ENCODE measurements around the gene TMPRSS11D. TPM values are rescaled to one million over a fixed set of nuclear protein-coding genes. Genes with fewer than 3 reads are reported as not detected.

TMPRSS11D gene
- total and polyA plus RNA-seq, 2 donors (not counting 3 experiments of a cell fraction or from before 2014, with no cell fraction given), result 0.03 TPM; not detected in 1

DNA sequence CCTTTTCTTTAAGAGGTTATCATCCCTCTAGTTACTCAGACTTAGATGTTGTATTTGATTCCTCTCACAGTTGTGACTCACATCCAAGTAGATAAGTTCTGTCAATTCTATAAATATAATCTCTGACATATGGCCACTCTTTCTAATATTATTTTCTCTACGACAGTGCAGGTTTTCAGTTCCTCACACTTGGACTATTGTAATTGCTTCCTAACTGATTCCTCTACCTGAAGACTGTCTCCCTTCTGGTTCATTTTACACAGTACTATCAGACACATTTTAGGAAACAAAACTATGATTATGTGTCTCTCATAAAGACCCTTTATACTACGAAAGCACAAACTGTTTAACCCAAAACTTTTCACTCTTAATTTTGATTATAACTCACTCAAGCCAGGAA, 98.3 kb downstream of the TMPRSS11D start:
- Histone ChIP-seq H3K79me2 (ENCODE audit: control insufficient read depth, insufficient read depth, low read length) (no peaks in the 10 kb centered on the region), H3K4me2 (ENCODE audit: insufficient read depth, low read length) (no peak overlapping the region), H3K27ac (ENCODE audit: insufficient read depth, low read depth, low read length) (no peak overlapping the region), H4K20me1 (replicated peaks; ENCODE audit: control insufficient read depth, extremely low read depth, insufficient read depth, low read length) (no peaks in the 10 kb centered on the region), H3K4me3 (replicated peaks in 1 of 3; ENCODE audit: insufficient read depth in 1 of 3, low read depth in 1 of 3, low read length in 3 of 3) (no peak overlapping the region), H2AFZ (ENCODE audit: low read depth, low read length) (no peak overlapping the region), H3K9ac (replicated peaks; ENCODE audit: extremely low read depth, insufficient read depth, low read length) (no peak overlapping the region), H3K9me3 (replicated peaks; ENCODE audit: control insufficient read depth, insufficient read depth, low read length) (no peaks in the 10 kb centered on the region), H3K9me1 (replicated peaks; ENCODE audit: control insufficient read depth, extremely low read depth, insufficient read depth, low read length) (no peaks in the 10 kb centered on the region), H3K36me3 (ENCODE audit: control insufficient read depth in 2 of 2, extremely low read depth in 1 of 2, insufficient read depth in 2 of 2, low read length in 2 of 2) (no peaks in the 10 kb centered on the region), H3K27me3 (ENCODE audit: control insufficient read depth in 2 of 2, insufficient read depth in 2 of 2, low read length in 2 of 2) (no peaks in the 10 kb centered on the region), H3K4me1 (ENCODE audit: control insufficient read depth, extremely low read depth, insufficient read depth, low read length) (no peaks in the 10 kb centered on the region)
- no TSS peak for BruUV-seq (replicated peaks)
- CTCF ChIA-PET, result no interaction called here
- FAIRE-seq, result no peak
- intact Hi-C loops (cut with micrococcal nuclease) (no loop called here), dilution Hi-C loops (cut with MboI; ENCODE audit: extremely low pct_ligation_motif_present, low sequenced_read_pairs) (no loop called here)
- TF ChIP-seq EZH2 (IDR thresholded peaks at IDR 0.05; ENCODE audit: borderline replicate concordance, low read depth, low read length, severe bottlenecking) (no peak), JUN (IDR thresholded peaks at IDR 0.05; ENCODE audit: borderline replicate concordance, insufficient read depth, insufficient read length, low read depth) (no peak), POLR2AphosphoS5 (IDR thresholded peaks at IDR 0.05; ENCODE audit: insufficient read depth, low read depth, low read length) (no peak), POLR2A (IDR thresholded peaks at IDR 0.05; ENCODE audit: low read depth, low read length) (no peak), MYC (IDR thresholded peaks at IDR 0.05; ENCODE audit: low read depth, low read length) (no peak), GATA2 (IDR thresholded peaks at IDR 0.05; ENCODE audit: insufficient read depth, insufficient read length, low read depth, low read length) (no peak), FOS (IDR thresholded peaks at IDR 0.05; ENCODE audit: borderline replicate concordance, insufficient read depth, low read length) (no peak)
- TF ChIP-seq, protein P1, sequence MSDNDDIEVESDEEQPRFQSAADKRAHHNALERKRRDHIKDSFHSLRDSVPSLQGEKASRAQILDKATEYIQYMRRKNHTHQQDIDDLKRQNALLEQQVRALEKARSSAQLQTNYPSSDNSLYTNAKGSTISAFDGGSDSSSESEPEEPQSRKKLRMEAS (IDR thresholded peaks at IDR 0.05; ENCODE audit: insufficient read depth, insufficient read length), result no peak
- POLR2A ChIA-PET, result no interaction called here
- DNase-seq (ENCODE audit: low read depth, low spot score), result no peak

DNA sequence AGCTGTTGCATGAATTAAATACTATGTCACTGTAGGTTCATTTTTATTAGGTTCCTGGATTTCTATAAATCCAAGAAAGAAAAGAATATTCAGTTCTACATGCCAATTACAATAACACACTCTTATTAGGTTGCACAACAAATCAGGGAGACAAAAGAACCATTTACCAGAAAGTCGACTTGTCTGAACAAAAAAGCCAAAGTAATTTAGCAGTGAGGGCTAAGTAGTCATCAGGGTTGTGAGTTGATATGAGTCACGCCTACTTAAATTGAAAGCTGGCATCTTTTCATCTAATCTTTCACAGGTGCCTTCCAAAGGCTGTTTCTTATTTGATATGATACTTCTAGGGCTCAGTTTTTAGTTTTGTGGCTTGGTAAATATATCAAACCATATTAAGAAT, 104.2 kb downstream of the TMPRSS11D start:
- dilution Hi-C loops (cut with MboI; ENCODE audit: extremely low pct_ligation_motif_present, low sequenced_read_pairs) (no loop called here), intact Hi-C loops (cut with micrococcal nuclease) (no loop called here)
- no peaks in the 10 kb centered on the region for H3K27me3 ChIP-seq (ENCODE audit: control insufficient read depth in 2 of 2, insufficient read depth in 2 of 2, low read length in 2 of 2)
- no peak overlapping the region for H2AFZ ChIP-seq (ENCODE audit: low read depth, low read length)
- no peaks in the 10 kb centered on the region for H3K9me3 ChIP-seq (replicated peaks; ENCODE audit: control insufficient read depth, insufficient read depth, low read length)
- DNase-seq (ENCODE audit: low read depth, low spot score), result no peak
- no peak overlapping the region for H3K4me2 ChIP-seq (ENCODE audit: insufficient read depth, low read length)
- H3K36me3 ChIP-seq (ENCODE audit: control insufficient read depth in 2 of 2, extremely low read depth in 1 of 2, insufficient read depth in 2 of 2, low read length in 2 of 2), result no peaks in the 10 kb centered on the region
- BruUV-seq (replicated peaks), result no TSS peak
- no peak overlapping the region for H3K27ac ChIP-seq (ENCODE audit: insufficient read depth, low read depth, low read length)
- no peaks in the 10 kb centered on the region for H4K20me1 ChIP-seq (replicated peaks; ENCODE audit: control insufficient read depth, extremely low read depth, insufficient read depth, low read length)
- H3K4me3 ChIP-seq (replicated peaks in 1 of 3; ENCODE audit: insufficient read depth in 1 of 3, low read depth in 1 of 3, low read length in 3 of 3), result no peak overlapping the region
- no peak overlapping the region for H3K9ac ChIP-seq (replicated peaks; ENCODE audit: extremely low read depth, insufficient read depth, low read length)
- ChIA-PET CTCF (interaction anchor here (1.0 kb wide), 1 partner anchor 9 kb away, joined by 3 read pairs; no protein-coding TSS in a partner anchor), POLR2A (no interaction called here)
- no peaks in the 10 kb centered on the region for H3K4me1 ChIP-seq (ENCODE audit: control insufficient read depth, extremely low read depth, insufficient read depth, low read length)
- TF ChIP-seq JUN (IDR thresholded peaks at IDR 0.05; ENCODE audit: borderline replicate concordance, insufficient read depth, insufficient read length, low read depth) (no peak), MYC (IDR thresholded peaks at IDR 0.05; ENCODE audit: low read depth, low read length) (no peak), GATA2 (IDR thresholded peaks at IDR 0.05; ENCODE audit: insufficient read depth, insufficient read length, low read depth, low read length) (no peak), EZH2 (IDR thresholded peaks at IDR 0.05; ENCODE audit: borderline replicate concordance, low read depth, low read length, severe bottlenecking) (no peak), FOS (IDR thresholded peaks at IDR 0.05; ENCODE audit: borderline replicate concordance, insufficient read depth, low read length) (no peak)
- TF ChIP-seq, protein P2, sequence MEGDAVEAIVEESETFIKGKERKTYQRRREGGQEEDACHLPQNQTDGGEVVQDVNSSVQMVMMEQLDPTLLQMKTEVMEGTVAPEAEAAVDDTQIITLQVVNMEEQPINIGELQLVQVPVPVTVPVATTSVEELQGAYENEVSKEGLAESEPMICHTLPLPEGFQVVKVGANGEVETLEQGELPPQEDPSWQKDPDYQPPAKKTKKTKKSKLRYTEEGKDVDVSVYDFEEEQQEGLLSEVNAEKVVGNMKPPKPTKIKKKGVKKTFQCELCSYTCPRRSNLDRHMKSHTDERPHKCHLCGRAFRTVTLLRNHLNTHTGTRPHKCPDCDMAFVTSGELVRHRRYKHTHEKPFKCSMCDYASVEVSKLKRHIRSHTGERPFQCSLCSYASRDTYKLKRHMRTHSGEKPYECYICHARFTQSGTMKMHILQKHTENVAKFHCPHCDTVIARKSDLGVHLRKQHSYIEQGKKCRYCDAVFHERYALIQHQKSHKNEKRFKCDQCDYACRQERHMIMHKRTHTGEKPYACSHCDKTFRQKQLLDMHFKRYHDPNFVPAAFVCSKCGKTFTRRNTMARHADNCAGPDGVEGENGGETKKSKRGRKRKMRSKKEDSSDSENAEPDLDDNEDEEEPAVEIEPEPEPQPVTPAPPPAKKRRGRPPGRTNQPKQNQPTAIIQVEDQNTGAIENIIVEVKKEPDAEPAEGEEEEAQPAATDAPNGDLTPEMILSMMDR (IDR thresholded peaks at IDR 0.05; ENCODE audit: extremely low read depth in 1 of 2, insufficient read depth in 1 of 2, low read depth in 1 of 2, low read length in 2 of 2), result no peak
- TF ChIP-seq, protein P1 (IDR thresholded peaks at IDR 0.05; ENCODE audit: insufficient read depth, insufficient read length), result no peak
- H3K79me2 ChIP-seq (ENCODE audit: control insufficient read depth, insufficient read depth, low read length), result no peaks in the 10 kb centered on the region
- H3K9me1 ChIP-seq (replicated peaks; ENCODE audit: control insufficient read depth, extremely low read depth, insufficient read depth, low read length), result no peaks in the 10 kb centered on the region
- FAIRE-seq, result no peak

Data from endothelial cell of umbilical vein (primary cell).